HG02798 (cell line): ENCODE data around the gene ZC3H18.

Source experiments
- ATAC-seq: cut with Tn5 transposase; IDR thresholded peaks from one replicate; pipeline ENCODE4 v1.9.1; 2021; ENCODE audit warnings: mild to moderate bottlenecking; ENCODE audit not compliant: unreplicated experiment, poor library complexity

The ZC3H18 gene

DNA sequence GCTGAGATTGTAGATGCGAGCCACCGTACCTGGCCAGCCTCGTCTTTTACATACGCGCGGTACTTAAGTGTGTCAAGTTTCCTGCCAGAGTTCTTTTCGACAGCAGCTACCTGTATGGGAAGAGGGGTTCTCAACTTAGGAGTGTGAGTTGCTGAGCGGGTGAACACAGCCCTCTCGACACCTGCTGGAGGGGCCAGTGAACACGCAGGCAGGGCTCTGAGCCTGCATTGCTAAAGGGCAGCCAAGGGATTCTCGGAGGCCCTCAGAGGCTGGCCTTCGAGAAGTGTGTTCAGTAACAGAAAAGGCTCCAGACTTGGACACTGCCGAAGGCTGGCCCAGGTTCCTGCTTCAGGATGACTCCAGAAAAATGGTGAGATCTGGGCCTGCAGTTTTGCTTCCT is 6.1 kb downstream of the ZC3H18 start:
- ATAC-seq = no peak

DNA sequence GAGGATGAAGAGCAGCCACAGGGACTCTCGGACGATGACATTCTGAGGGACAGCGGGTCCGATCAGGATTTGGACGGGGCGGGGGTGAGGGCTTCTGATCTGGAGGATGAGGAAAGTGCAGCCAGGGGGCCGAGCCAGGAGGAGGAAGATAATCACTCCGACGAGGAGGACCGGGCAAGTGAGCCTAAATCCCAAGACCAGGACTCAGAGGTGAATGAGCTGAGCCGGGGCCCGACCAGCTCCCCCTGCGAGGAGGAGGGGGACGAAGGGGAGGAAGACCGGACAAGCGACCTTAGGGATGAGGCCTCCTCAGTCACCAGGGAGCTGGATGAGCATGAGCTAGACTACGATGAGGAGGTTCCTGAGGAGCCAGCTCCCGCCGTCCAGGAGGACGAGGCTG is 7.0 kb downstream of the ZC3H18 start:
- no peak for ATAC-seq

DNA sequence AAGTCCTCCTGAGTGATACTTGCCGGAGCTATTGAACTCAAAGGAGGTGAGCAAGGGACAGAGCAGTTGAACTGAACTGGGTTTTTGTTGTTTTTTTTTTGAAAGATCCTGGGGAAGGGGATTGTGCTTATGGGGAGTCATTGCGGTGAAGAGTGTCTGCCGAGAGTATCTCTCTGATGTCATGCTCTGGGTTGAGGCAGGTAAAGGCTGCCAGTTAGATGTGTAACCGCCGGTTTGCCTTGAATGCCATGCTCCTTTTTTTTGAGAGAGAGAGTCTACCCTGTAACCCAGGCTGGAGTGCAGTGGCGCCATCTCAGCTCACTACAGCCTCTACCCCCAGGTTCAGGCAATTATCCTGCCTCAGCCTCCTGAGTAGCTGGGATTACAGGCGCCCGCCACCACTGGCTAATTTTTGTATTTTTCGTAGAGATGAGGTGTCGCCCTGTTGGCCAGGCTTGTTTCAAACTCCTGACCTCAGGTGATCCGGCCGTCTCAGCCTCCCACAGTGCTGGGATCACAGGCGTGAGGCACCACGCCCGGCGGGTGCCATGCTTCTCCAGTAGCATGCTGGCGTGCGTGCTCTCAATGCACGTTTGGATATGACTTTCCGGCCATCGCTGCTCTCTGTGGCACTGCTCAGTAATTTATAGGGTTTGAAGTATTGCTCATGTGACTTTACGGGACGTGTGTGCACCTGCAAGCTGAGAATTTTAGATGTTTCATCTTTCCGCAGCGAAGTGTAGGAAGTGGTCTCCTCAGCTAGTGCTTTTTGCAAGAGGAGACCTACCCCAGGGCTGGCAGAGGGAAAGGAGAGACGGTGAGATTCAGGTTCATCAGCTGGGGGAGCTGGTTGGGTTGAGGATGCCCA is 8.5 kb downstream of the ZC3H18 start:
- ATAC-seq = no peak

DNA sequence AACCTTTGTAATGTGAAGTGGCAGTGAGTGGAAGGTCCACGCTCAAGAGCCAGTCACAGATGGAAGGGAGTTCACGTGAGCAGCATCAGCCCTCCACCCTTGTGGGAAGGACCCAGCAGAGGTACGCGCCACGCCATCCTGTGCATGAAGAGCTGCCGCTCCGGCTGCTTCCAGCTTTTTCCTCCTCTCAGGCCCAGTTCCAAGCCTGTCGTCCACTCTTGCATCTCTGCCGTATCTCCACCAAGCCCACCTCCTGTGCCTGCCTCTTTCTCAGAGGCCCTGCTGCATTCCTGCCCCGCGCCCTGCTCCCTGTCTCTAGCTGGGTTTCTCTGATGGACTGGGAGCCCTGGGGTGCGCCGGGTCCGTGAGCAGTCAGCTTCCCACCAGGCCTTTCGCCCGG is 10.2 kb downstream of the ZC3H18 start:
- ATAC-seq = no peak

DNA sequence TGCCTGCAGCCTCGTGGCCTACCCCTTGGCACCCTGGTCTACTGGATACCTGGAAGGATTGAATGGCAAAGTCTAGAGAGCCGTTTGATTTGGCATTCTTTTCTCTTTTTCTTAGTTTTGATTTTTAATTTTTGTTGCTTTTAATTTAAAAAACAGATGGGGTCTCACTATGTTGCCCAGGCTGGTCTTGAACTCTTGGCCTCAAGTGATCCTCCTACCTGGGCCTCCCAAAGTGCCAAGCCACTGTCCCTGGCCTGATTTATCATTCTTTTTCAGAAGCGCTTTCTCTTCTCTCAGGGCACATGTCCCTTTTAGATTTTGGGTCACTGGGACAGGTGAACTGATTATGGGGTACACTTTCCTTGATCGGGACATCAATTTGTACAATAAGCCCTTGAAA is 10.8 kb downstream of the ZC3H18 start:
- no peak for ATAC-seq

DNA sequence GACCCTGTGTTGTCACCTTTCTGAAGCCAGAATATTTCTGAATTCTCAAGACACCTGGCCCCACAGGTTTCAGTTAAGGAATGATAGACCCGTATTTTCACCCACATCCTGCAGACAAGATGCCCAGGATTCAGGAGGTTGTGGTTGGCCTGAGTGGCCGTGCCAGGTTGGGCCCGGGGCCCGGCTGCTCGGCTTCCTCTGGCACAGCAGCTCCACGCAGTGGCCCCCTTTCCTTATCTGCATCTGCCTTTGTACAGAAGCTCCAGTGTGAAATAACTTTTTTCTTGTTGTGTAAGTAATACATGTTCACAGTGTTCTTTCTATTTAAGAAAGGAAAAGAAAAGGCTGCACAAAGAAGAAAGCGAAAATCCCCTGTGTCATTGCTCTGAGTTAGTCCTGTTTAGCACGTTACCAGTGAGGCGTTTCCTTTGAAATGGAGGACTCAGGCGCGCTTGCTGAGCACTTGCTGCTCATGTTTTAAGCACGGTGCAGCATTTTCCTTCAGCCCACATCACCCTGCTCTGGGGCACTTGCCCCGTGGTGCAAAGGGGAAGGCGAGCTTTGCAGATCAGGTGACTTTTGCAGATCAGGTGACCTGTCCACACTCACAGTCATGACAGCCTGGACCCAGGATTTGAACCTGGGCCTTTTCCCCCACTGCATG is 12.8 kb downstream of the ZC3H18 start:
- no peak for ATAC-seq

DNA sequence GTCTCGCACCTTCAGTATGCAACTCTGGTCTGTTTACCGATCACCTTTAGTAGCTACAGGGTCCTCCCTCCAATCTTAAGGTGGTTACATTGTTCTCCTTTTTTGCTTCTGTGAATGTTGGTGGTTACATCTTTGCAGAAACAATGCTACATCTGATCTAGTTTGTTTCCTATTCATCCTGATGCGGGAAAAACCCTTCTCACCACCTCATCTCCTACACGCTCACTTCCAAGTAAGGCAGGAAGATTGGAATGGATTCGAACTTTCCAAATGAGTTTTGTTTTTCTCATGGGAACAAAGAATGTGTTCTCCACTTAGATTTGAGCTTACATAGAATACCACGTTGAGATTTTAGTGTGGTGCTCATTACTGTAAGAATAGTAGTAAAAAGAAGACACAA is 14.5 kb downstream of the ZC3H18 start:
- ATAC-seq = no peak

DNA sequence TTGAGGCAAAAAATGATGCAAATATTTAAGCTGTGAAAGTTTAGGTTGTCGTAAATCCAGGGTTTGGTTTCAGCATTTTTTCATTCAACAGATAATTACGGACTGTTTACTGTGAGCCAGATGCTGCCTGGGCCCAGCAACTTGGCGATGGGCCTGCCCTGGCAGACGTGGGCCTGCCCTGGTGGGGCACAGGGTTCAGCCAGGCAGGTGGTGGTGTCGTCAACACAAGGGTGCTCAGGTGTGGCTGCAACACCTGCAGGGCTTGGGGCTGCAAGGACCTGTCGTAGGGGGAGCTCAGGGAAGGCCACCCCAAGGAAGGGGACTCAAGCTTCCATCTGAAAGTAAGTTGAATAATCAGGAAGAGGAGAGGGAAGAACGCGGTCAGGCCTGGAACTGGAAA is 15.1 kb downstream of the ZC3H18 start:
- no peak for ATAC-seq

DNA sequence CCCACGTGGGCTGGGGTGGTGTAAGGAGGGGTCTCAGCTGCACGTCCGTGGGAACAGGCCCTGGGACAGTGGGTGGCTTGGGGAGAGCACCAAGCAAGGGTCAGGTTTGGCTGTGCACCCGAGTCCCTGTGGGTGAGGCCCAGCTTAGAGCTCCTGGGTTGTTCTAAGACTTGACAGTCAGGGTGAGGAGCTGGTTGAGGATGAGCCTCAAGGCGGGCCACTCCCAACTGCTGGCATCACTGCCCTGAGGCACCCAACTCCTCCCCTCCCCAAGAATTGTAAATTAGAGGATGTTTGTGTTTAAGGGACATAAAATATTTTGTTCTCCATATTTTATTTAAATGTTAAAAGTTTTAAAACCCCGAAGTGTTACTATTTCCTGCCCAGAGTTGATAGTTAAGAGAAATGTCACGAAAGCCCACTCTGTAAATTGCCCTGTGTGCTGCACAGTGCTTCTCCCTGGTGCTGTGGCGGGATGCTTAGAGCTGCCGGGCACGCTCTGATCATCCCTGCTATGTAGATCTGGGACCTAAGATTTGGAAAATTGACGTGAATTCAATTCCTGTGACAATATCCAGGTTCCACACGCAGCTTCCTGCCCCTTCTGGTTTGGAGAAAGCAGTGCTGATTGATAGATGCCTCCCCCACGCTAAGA is 15.9 kb downstream of the ZC3H18 start:
- ATAC-seq = no peak

DNA sequence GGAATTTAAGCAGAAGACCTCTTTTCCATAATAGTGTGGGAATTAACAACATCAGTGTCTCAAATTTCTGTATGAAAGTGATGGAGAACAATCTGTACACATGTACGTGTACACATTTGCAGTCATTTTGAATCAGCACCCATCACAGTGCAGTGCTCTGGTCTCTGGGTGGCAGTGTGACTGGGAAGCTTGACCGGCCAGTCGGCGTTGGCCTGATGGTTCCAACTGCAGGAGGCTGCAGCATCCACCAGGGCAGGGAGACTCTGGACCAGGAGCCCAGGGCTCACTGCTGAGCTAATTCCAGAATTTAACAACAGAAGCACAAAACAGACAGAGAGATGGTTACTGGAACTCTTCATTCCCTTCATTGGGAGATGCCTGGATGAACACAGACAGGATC is 17.9 kb downstream of the ZC3H18 start:
- no peak for ATAC-seq

DNA sequence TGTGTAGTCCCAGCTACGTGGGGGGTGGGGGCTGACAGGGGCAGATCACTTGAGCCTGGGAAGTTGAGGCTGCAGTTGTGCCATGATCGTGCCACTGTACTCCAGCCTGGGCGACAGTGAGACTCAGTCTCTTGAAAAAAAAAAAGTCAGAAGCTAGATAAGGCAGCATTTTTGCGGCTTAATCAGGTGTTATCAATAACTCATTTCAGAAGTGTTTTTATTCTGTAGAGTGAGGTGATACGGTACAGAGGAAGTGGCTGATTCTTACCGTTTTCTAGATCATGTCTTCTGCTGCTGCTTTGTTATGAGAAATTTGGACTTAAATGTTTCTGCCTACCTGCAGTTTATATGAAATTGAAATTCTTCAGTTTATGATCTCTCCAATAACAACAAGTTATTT is 18.6 kb downstream of the ZC3H18 start:
- ATAC-seq = no peak

DNA sequence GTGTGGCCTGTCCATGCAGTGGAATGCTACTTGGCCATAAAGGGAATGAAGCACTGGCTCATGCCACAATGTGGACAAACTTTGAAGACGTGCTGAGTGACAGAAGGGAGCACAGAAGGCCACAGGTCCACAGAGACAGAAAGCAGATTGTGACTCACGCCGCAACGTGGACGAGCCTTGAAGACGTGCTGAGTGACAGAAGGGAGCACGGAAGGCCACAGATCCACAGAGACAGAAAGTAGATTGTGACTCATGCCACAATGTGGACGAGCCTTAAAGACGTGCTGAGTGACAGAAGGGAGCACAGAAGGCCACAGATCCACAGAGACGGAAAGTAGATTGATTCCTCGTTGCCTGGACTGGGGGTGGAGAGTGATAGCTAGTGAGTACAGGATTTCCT is 19.2 kb downstream of the ZC3H18 start:
- no peak for ATAC-seq

DNA sequence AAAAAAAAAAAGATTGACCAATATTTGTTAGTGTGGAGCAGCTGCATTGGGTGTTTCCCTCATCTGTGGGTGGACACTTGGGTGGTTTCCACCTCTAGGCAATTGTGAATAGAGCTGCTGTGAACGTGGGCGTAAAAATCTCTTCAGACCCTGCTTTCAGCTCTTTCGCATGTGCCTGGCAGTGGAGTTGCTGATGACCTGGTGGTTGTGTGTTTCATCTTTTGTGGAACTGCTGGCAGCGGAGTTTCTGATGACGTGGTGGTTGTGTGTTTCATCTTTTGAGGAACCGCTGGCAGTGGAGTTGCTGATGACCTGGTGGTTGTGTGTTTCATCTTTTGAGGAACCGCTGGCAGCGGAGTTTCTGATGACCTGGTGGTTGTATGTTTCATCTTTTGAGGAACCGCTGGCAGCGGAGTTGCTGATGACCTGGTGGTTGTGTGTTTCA is 21.4 kb downstream of the ZC3H18 start:
- peak; percentile 82 for ATAC-seq

DNA sequence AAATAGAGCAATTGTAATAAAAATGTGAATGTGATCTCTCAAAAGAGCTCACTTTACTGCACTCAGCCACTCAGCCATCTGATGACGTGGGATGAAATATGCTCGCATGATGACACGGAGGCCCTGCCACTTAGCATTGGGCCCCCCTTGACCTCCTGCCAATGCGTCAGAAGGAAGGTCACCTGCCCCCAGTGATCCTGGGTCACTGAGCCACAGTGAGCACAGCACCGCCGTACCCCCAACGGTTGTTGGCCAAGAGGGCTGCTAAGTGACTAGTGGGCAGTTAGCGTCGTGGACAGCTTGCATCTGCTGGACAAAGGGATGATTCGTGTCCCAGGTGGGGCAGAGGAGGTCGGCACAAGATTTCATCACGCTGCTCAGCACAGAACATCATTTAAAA is 22.9 kb downstream of the ZC3H18 start:
- ATAC-seq = no peak

DNA sequence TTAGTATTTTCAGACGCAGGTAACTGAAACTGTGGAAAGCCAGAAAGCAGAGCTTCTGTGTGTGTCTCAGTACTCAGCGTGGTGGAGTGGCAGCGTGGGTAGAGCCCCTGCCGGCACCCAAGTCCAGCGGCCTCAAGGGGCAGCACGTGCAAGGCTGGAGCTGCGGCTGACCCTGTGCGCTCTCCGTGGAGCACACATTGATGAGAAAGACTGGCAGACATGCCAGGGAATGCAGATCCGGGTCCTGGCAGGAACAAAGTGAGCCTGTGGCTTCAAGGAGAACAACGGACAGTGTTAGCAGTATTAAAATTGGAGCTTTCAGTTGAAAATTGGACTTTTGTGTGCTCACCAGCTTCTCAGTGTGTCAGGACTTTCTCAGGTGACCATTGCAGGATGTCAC is 23.3 kb downstream of the ZC3H18 start:
- ATAC-seq = no peak

DNA sequence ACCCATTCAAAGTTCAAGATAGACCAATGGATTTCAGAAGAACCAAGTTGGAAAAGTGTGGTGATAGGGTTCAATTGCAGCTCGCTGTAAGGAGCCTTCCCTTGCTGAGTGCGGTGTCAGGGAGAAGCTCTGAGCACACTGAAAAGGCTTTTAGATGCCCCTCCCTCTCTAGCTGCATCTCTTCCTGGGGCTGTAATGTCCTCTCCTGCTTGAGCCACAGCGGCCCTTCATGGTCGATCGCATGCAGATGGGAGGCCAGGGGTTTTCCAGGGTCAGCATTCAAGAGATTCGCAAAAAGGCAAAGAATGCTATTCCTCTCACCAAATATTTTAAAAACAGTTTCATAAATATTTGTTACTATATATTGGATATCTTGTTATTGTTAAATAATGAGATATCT is 23.7 kb downstream of the ZC3H18 start:
- ATAC-seq = no peak

DNA sequence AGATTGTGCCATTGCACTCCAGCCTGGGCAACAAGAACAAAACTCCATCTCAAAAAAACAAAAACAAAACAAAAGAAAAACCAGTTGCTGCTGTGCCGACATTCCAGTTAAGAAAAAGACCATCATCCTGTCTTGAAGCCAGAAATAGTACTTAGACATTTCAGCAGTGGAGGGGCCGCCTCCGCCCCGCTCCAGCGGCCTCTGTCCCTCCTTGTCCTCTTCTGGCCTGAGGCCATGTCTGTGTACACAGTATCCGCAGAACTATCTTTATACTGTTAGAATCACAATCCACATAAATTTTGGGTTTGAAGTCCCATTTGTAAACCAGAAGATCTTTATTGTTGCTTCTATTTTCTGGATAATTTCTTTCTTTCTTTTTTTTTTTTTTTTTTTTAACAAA is 24.9 kb downstream of the ZC3H18 start:
- no peak for ATAC-seq

DNA sequence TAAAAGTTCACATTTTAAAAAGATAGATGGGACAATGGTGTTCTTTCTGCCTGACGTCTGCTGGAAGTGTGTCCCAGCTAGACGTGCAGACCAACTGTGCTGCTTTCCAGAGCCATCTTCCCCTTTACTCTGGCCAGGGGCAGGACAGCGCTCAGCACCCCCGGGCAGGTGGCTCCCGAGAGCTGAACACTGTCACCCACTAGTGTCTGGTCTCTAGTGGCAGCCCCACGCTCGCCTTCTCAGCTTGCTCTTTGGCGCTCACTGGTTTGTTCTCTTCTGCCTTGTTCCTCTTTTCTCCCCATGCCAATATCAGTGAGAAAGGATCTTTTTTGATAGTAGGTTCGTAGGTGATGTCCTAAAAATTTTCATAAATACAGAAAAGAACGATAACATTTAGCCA is 25.7 kb downstream of the ZC3H18 start:
- no peak for ATAC-seq

DNA sequence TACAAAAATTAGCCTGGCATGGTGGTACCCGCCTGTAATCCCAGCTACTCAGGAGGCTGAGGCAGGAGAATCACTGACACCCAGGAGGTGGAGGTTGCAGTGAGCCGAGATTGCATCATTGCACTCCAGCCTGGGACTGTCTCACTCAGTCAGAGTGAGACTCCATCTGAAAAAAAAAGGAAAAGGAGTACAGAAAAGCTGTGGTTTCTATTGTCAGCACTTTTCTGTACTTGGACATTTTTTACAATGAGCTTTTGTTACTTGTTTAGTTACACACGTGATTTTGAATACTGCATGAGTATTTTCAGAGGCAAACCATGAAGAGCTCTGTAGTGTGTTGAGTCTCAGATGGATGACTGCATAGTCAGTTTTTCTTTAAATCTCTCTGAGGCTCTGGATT is 26.3 kb downstream of the ZC3H18 start:
- ATAC-seq = no peak

DNA sequence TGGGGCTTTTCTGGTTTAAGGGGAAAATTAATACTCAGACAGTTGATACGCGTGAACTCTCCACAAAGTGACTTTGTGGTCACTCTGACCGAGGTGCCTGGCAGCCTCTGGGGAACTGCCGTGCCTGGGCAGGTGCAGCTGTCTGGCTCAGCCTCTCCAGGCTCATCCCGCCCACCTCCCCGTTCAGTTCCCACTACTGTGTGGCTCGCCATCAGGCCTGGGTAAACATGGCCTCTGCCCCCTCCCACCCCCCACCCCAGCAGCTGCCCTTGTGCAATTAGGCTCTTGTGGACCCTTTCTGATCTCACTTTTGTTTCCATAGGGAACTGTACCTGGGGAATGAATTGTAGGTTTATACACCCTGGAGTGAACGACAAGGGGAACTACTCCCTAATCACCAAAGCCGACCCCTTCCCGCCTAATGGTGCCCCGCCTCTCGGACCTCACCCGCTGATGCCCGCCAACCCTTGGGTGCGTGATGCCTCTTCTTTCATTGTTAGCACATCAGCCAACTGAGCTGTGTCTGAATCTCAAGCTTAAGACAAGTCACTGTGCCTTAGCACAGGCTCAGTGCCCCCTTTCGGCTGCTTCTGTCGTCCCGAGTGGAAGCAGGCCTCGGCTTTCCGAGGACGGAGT is 27.8 kb downstream of the ZC3H18 start:
- ATAC-seq = no peak
